NCI-H748 treated with DMSO at 0.1 percent for 48 hours (cell line): ENCODE measurements around the gene LRRC37B.
"Not testable (repeated sequence)": the region's sequence is repeated elsewhere in the genome, so short reads cannot be mapped to it uniquely, and the experiment has no call there.

ENCODE experiments used
- DNase-seq: peaks from one replicate; lab custom pipeline; 2025; lab: John Stamatoyannopoulos, UW

The LRRC37B gene

DNA sequence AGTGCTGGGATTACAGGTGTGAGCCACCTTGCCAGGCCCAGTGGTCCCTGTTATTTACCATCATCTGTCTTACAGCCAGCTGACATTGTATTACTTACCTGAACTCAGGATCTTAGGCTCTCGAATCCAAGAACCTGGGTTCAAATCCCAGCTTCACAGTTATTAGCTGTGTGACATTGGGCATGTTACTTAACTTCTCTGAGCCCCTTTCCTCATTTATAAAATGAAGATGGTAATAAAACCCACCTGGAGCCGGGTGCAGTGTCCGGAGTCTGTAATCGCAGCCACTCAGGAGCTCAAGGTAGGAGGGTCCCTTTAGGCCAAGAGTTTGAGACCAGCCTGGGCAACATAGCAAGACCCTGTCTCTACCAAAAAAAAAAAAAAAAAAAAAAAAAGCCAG is 79.7 kb downstream of the LRRC37B start:
- not testable (repeated sequence) for DNase-seq

DNA sequence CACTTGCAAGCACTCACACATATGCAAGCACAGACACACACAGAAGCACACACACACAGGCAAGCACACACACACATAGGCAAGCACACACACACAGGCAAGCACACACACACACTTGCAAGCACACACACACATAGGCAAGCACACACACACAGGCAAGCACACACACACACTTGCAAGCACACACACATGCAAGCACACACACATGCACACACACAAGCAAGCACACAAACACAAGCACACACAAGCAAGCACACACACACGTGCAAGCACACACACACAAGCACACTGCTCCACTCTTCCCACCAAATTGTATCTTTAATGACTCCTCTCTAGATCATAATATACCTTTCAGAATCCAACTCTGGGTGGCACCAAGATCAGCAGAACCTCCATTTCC is 84.9 kb downstream of the LRRC37B start:
- DNase-seq = not testable (repeated sequence)

DNA sequence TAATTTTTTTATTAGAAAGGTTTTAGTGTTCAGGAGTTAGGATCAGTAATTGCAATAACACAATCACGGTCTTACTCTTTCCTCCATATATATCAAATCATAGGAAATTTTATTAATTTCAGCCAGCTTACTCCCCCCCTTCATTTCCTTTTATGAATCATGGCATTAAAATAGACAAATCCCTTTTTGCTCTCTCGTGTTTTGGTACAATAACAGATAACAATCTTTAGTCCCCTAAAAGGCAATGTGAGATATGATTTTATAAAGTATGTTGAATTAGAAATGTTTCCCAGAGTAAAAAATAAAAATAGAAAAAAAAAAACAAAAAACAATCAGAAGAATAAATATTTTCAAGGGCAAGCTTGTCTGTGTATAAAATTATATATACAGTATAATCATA is 92.5 kb downstream of the LRRC37B start:
- no peak for DNase-seq

DNA sequence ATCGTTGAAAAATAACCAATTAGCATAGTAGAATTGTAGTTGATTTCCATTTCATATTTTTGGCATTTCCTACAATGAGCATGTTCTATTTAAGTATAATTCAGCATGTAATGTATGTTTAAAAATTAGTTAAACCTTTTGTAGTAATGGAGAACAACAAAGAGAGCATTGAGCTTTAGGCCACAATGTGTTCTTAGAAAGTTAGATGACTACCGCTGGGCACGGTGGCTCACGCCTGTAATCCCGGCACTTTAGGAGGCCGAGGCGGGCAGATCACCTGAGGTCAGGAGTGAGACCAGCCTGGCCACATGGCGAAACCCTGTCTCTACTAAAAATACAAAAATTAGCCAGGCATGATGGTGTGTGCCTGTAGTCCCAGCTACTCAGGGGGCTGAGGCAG is 93.1 kb downstream of the LRRC37B start:
- DNase-seq = not testable (repeated sequence)

DNA sequence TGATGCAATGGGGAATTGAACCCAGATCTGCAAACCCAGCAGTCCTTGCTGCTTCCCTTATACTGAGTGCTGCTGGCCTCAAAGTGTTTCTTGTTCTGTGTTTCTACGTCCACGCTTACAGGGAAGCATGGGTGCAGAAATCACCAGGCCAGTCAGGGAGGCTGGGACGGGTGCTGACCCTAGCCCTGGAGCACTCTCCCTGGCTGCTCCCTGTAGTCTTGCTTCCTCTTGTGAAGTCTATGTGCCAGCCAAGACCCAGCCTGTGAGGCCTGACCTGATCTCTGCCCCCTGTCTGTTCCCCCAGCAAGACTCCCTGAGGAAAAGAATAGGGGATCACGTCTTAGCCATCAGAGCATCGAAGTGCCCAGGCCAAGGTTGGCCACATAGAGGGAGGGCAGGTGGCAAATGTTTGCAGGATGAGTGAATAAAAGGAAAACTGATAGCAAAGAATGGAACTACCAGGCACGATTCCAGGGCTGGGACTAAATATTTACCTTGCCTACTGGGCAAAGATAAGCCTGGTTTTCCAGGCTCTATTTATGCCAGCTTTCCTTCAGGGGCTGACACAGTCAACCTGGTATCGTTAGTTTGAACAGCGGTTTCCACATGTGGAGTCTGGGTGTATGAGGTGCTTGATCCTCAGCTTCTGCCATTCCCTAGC is 93.9 kb downstream of the LRRC37B start:
- DNase-seq = no peak

DNA sequence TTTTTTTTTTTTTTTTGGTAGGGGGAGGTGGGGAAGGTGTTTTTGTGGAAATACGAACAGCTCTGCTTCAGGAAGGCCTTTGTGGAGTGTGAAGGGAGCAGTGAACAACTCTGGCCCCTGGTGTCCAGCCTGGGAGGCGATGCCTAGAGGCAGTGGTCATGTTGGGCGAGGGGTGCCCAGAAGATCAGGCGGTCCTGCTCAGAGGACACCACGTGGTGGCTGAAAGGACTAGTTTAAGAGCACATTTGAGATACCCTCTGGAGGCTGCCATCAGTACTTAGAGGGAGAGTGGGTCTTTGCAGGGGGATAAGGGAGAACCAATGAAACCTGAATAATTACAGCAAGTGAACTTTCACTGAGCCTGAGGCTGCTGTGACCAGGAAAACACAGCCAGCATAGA is 95.0 kb downstream of the LRRC37B start:
- DNase-seq = no peak

DNA sequence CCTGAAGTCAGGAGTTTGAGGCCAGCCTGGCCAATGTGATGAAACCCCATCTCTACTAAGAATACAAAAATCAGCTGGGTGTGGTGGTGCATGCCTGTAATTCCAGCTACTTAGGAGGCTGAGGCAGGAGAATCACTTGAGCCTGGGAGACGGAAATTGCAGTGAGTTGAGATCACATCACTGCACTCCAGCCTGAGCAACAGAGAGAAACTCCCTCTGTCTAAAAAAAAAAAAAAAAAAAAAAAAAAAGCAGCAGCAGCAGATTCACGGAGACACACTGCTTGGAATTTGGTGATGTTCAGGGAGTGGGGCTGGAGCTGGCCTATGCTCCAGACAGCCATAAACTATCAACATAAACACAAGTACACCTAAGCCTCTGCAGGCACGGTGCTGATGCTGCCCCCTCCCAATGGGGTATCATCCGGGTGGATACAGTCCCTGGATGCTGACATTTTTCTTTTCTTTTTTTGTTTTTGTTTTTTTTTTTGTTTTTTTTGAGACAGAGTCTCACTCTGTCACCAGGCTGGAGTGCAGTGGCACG is 95.5 kb downstream of the LRRC37B start:
- DNase-seq = no peak
